Gastroesophageal sphincter (tissue), 4 donors: Measurements from ENCODE around the gene EHMT2. TPM values are rescaled to one million over a fixed set of nuclear protein-coding genes. Genes with fewer than 3 reads are reported as not detected.
A peak's percentile ranks its signal among the peaks of the same experiment; 100 is the strongest.
"Not testable (repeated sequence)": the region's sequence is repeated elsewhere in the genome, so short reads cannot be mapped to it uniquely, and the experiment has no call there.

Experiments used
- ATAC-seq: fragments of 150-250 bp; one replicate; pipeline ENCODE4 v1.9.1; 2016; ENCODE audit warnings: mild to moderate bottlenecking, moderate library complexity
- H3K27ac ChIP-seq, 4 donors: fragments of 200-600 bp; sonication (generic) in 3 of 4; 1 replicate in 3 of 4; 2 replicates in 1 of 4; pipeline ENCODE4 v1.5.1; 2016 to 2019
- H3K27me3 ChIP-seq: fragments of 200-600 bp; sonication (generic); one replicate; pipeline ENCODE4 v1.5.1; 2019
- H3K36me3 ChIP-seq, 2 donors: fragments of 200-600 bp; sonication (generic); one replicate each; pipeline ENCODE4 v1.5.1; 2019; ENCODE audit warnings: control low read depth in 1 of 2
- H3K4me1 ChIP-seq, 3 donors: fragments of 200-600 bp; sonication (generic); 1 replicate in 2 of 3; 2 replicates in 1 of 3; pipeline ENCODE4 v1.5.1; 2016 to 2019; ENCODE audit warnings: control low read depth in 2 of 3
- H3K4me3 ChIP-seq, 2 donors: fragments of 200-600 bp; sonication (generic); one replicate each; pipeline ENCODE4 v1.5.1; 2019; ENCODE audit warnings: mild to moderate bottlenecking in 1 of 2, moderate library complexity in 1 of 2
- H3K9me3 ChIP-seq, 3 donors: fragments of 200-600 bp; sonication (generic); one replicate each; pipeline ENCODE4 v1.5.1; 2017 to 2019; ENCODE audit warnings: control low read depth in 2 of 3
- CTCF ChIP-seq, 4 experiments: fragments of 200-600 bp in 2 of 4; fragments of 450-650 bp in 2 of 4; sonication (generic) in 1 of 4; IDR thresholded peaks; one replicate each; pipeline ENCODE4 v1.5.1; 2017 to 2019; ENCODE audit warnings: antibody characterized with exemption in 4 of 4, mild to moderate bottlenecking in 2 of 4, moderate library complexity in 2 of 4
- EP300 ChIP-seq: sonication (generic); formaldehyde crosslinking; IDR thresholded peaks from one replicate; pipeline ENCODE4 v1.6.1; 2017; ENCODE audit warnings: antibody characterized with exemption, mild to moderate bottlenecking
- POLR2A ChIP-seq, 2 donors: fragments of 450-650 bp; IDR thresholded peaks; one replicate each; pipeline ENCODE4 v1.6.1; 2017; ENCODE audit warnings: antibody characterized with exemption in 2 of 2, mild to moderate bottlenecking in 2 of 2, moderate library complexity in 1 of 2
- POLR2AphosphoS5 ChIP-seq: sonication (generic); formaldehyde crosslinking; IDR thresholded peaks from one replicate; pipeline ENCODE4 v1.6.1; 2017; ENCODE audit warnings: antibody characterized with exemption
- WGBS, 2 donors: methylation state at CpG; one replicate each; pipeline ENCODE4 v1.1.5; 2018; ENCODE audit warnings: low coverage in 1 of 2; 5-methylcytosine and 5-hydroxymethylcytosine counted together
- total RNA-seq, 4 donors: library from RNA; depleted of rRNA; stranded (reverse); fragments of >200 nt; gene quantifications; one replicate each; pipeline ENCODE4 v1.1.0, GENCODE V29; 2016

The EHMT2 gene
- total RNA-seq, 4 donors from 2014 or later, result 29.5 to 43.4 (median 35.5) TPM

GRCh38 chr6:31908791-31909190 lies 11.3 kb upstream of the EHMT2 start:
- no peak for TF ChIP-seq CTCF (IDR thresholded peaks at IDR 0.05)
- TF ChIP-seq EP300, result no peak
- no peak for TF ChIP-seq POLR2AphosphoS5
- no peak for TF ChIP-seq POLR2A (IDR thresholded peaks at IDR 0.05)
- no peaks in the 10 kb centered on the region for H3K9me3 ChIP-seq
- peaks cover 0 to 5% (median 0%) of the 10 kb centered on the region in 3 donors for H3K4me1 ChIP-seq
- ATAC-seq, result no peak
- H3K27ac ChIP-seq, result no peak overlapping the region
- 33 to 43% methylated on average over 4 of the region's 4 CpGs for WGBS, 2 donors
- no peak overlapping the region for H3K4me3 ChIP-seq
- H3K36me3 ChIP-seq, result no peaks in the 10 kb centered on the region
- H3K27me3 ChIP-seq, result no peaks in the 10 kb centered on the region

- H3K27ac ChIP-seq, H3K36me3 ChIP-seq, H3K27me3 ChIP-seq, H3K9me3 ChIP-seq, ATAC-seq, H3K4me3 ChIP-seq: not testable (repeated sequence)
- H3K4me1 ChIP-seq, result peaks cover 0 to 10% (median 0%) of the 10 kb centered on the region in 3 donors
- WGBS, 2 donors, result 87% methylated on average over 4 of the region's 5 CpGs; no CpG with 5 or more reads in 1 of the 2 donors
These were observed 10.8 kb upstream of the EHMT2 start for GRCh38 chr6:31908255-31908654.

- Histone ChIP-seq H3K27ac (no peak overlapping the region), H3K9me3 (no peaks in the 10 kb centered on the region), H3K27me3 (no peaks in the 10 kb centered on the region), H3K36me3 (no peaks in the 10 kb centered on the region), H3K4me1 (peaks cover 0 to 20% (median 3%) of the 10 kb centered on the region in 3 donors), H3K4me3 (no peak overlapping the region)
- WGBS, 2 donors, result 56 to 70% methylated on average over 6 to 7 of the region's 7 CpGs
- TF ChIP-seq CTCF (IDR thresholded peaks at IDR 0.05), result no peak
- TF ChIP-seq POLR2A (IDR thresholded peaks at IDR 0.05), result no peak
- no peak for TF ChIP-seq EP300
- TF ChIP-seq POLR2AphosphoS5, result no peak
- ATAC-seq, result peak; percentile 11
These were observed 9.8 kb upstream of the EHMT2 start for GRCh38 chr6:31907158-31907813.

GRCh38 chr6:31906727-31907126 lies 9.2 kb upstream of the EHMT2 start:
- not testable (repeated sequence) for H3K36me3 ChIP-seq, H3K9me3 ChIP-seq, H3K27ac ChIP-seq, H3K4me3 ChIP-seq, ATAC-seq, H3K27me3 ChIP-seq
- 80 to 81% methylated on average over 1 to 8 of the region's 8 CpGs for WGBS, 2 donors
- peaks cover 0 to 20% (median 3%) of the 10 kb centered on the region in 3 donors for H3K4me1 ChIP-seq

GRCh38 chr6:31906122-31906521 lies 8.6 kb upstream of the EHMT2 start:
- Histone ChIP-seq H3K27ac (no peak overlapping the region), H3K36me3 (no peaks in the 10 kb centered on the region), H3K4me1 (peaks cover 0 to 26% (median 6%) of the 10 kb centered on the region in 3 donors), H3K27me3 (no peaks in the 10 kb centered on the region), H3K9me3 (no peaks in the 10 kb centered on the region), H3K4me3 (no peak overlapping the region)
- WGBS, 2 donors, result 40 to 43% methylated on average over 2 to 4 of the region's 4 CpGs
- no peak for ATAC-seq
- TF ChIP-seq POLR2AphosphoS5, result no peak
- no peak for TF ChIP-seq EP300
- TF ChIP-seq CTCF (IDR thresholded peaks at IDR 0.05), result no peak
- TF ChIP-seq POLR2A (IDR thresholded peaks at IDR 0.05), result no peak

- Histone ChIP-seq H3K4me3 (no peak overlapping the region), H3K27me3 (no peaks in the 10 kb centered on the region), H3K36me3 (no peaks in the 10 kb centered on the region), H3K4me1 (peaks cover 0 to 37% (median 11%) of the 10 kb centered on the region in 3 donors), H3K9me3 (no peaks in the 10 kb centered on the region), H3K27ac (no peak overlapping the region)
- TF ChIP-seq EP300 (no peak), POLR2A (IDR thresholded peaks at IDR 0.05) (no peak), POLR2AphosphoS5 (no peak), CTCF (IDR thresholded peaks at IDR 0.05) (no peak)
- no peak for ATAC-seq
- 100% methylated on average over 1 of the region's 1 CpG; no CpG with 5 or more reads in 1 of the 2 donors for WGBS, 2 donors
These were observed 7.5 kb upstream of the EHMT2 start for GRCh38 chr6:31905041-31905440.
